HG02798 (cell line): ENCODE measurements around the gene RPAP2.
"Not testable (repeated sequence)": the region's sequence is repeated elsewhere in the genome, so short reads cannot be mapped to it uniquely, and the experiment has no call there.

Source experiments
- ATAC-seq: cut with Tn5 transposase; IDR thresholded peaks from one replicate; pipeline ENCODE4 v1.9.1; 2021; ENCODE audit warnings: mild to moderate bottlenecking; ENCODE audit not compliant: unreplicated experiment, poor library complexity

Gene RPAP2

DNA sequence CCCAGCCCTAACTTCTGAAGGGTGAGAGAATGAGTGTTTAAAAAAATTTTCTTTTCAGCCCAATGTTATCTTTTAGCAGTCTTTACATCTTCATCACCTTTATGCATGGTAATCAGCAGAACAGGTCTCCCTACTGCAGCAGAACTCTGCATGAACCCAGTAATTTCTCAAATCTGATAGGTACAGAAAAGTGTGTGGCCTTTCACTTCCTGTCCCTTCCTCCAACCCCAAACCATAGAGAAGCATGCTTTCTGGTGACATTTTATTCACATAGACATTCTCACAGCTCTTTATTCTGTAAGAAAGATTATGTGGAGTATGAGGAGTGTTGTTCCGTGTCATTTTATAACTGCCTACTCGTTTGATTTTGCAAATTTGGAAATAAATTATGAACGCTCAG is 68.6 kb downstream of the RPAP2 start:
- ATAC-seq = peak; percentile 69

DNA sequence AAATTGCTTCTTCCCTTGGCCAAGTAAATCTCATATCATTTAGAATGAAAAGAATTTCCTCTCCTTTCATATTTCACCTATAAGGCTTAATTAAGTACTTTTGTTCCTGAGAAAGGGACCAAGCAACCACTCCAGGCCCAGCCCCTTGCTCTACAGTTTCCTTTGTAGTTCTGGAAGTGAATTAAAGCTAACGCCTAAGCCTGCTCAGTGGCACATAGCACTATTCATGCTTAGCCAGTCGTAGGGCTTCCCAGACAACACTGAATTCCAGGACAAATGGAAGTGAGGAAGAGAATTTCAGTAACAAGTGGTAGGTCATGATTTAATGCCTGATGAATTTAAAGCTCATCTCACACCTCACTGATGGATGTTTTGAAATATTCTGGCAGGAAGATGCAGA is 73.3 kb downstream of the RPAP2 start:
- no peak for ATAC-seq

DNA sequence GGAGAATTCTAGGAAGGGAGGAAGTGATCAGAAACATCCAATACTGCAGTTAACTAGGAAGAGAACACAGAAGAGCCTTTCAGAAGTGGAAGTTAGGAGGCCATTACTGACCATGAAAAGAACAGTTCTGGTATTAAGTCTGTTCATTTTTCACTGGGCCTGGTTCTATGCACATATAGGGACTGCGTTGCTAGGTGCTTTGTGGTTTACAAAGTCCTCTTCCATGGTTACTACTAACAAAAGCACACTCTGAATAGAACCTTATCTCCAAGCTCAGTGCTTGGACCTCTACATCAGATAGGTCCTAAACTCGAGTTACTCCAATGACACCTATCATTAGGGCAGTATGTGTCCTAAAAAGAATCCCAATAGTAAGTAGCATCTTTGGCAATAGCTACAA is 75.4 kb downstream of the RPAP2 start:
- no peak for ATAC-seq

DNA sequence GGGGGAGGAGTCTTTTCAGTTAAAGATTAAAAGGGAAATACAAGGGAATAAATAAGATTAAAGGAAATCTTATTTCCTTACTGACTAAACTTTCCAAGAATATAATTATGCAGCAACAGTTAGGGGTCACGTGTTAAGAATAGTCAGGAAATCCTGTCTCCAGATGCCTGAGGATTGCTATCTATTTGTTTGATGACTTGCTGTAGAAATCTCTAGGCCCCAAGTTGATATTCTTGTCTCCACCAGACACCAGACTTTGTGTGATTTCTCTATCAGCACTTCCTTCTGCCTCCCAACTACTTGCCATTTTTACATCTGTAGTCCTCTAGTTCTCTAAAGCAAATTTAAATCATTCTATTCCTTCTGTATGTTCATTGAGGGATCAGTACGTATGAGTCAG is 77.5 kb downstream of the RPAP2 start:
- ATAC-seq = no peak

DNA sequence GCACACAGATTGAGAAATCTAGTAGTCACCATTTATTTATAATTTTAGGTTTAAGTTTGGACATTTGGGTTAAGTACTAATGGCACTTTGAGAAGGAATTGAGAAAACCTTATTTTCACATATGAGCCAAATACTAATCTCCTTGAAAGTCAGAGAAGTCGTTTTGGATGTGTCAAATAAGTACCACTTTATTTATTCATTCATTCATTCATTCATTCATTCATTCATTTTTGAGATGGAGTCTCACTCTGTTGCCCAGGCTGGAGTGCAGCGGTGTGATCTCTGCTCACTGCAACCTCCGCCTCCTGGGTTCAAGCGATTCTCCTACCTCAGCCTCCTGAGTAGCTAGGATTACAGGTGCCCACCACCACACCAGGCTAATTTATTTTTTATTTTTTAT is 79.1 kb downstream of the RPAP2 start:
- not testable (repeated sequence) for ATAC-seq

DNA sequence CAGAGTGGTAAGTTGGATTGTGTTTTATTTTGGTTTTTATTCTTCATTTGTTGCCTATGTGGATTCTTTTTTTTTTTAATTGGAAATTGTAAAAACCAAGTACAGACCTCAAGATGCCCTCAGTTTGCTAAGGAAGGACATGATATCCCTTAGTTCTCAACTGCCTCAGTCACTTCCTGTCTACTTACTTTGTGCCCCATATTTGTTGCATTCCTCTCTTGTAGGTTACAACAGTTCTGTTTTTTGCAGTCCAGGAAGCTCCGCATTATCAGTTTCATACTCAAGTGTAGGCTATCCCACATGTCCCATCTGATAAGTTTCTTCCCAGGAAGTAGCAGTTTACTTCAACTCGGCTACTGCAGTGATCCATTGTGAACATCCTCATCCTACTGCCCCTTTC is 82.0 kb downstream of the RPAP2 start:
- ATAC-seq = no peak

DNA sequence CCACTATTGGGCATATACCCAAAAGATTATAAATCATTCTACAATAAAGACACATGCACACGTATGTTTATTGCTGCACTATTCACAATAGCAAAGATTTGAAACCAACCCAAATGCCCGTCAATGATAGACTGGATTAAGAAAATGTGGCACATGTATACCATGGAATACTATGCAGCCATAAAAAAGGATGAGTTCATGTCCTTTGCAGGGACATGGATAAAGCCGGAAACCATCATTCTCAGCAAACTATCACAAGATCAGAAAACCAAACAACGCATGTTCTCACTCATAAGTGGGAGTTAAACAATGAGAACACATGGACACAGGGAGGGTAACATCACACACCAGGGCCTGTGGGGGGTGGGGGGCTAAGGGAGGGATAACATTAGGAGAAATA is 95.1 kb downstream of the RPAP2 start:
- ATAC-seq = not testable (repeated sequence)

DNA sequence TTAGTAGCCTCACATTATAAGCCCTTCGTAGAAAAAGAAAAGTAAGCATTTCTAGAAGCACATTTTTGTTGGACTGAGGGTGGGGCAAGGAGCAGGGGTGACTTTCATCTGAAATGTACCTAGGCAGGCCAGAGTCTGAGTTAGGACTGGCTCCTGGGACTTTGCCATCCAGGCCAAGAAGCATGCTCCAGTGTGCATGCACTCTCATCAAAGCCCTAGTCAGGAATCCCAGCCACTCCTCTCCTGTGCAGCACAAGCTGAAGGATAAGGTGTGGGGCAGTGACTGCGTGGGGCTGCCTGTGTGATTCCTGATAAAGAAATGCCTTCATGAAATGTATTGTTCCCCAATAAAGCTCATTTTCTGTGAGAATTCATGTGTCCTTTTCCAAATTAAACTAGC is 99.7 kb downstream of the RPAP2 start:
- no peak for ATAC-seq

DNA sequence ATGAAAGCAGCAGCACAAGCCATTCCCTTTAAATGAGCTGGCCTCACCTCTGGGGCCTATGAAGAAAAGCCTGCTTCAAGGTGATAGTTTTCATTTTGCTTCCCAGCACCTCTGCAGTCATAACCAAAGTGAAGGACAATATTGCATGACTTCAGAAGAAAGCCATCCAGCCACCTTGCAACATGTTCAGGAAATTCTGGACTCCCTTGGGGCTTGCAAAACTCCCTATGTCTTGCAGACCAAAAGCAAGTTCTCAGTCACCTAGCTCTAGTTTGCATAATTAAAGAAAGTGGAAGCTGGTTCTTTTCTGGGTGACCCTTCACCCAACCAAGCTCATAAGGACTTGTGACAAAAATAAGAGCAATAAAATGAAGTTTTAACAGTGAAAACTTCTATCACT is 100.2 kb downstream of the RPAP2 start:
- ATAC-seq = peak; percentile 85

DNA sequence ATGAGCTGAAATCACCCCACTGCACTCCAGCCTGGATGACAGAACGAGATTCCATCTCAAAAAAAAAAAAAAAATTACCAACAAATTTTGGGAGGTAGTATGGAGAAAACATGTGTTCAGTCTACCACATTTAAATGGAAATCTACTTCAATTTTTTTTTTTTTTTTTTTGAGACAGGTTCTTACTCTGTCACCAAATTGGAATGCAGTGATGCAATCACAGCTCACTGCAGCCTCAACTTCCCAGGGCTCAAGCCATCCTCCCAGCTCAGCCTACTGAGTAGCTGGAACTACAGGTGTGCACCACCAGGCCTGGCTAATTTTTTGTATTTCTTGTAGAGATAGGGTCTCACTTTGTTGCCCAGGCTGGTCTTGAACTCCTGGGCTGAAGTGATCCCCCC is 105.8 kb downstream of the RPAP2 start:
- no peak for ATAC-seq

DNA sequence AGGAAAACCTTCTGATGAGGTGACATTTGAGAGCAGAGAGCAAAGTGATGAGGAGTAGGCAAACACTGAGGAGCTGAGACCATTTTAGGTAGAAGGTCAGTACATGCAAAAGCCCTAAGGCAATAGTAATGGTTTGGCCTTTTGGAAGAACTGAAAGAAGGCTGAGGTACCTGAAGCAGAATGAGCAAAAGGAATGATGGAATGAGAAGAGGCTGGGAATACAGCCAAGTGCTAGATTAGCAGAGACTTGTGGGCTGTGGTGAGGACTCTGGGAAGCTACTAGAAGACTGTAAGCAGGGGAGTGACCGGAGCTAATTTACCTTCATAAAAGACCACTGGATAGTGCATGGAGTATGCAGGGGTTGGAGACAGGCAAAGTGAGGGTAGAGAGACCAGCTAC is 110.0 kb downstream of the RPAP2 start:
- no peak for ATAC-seq

DNA sequence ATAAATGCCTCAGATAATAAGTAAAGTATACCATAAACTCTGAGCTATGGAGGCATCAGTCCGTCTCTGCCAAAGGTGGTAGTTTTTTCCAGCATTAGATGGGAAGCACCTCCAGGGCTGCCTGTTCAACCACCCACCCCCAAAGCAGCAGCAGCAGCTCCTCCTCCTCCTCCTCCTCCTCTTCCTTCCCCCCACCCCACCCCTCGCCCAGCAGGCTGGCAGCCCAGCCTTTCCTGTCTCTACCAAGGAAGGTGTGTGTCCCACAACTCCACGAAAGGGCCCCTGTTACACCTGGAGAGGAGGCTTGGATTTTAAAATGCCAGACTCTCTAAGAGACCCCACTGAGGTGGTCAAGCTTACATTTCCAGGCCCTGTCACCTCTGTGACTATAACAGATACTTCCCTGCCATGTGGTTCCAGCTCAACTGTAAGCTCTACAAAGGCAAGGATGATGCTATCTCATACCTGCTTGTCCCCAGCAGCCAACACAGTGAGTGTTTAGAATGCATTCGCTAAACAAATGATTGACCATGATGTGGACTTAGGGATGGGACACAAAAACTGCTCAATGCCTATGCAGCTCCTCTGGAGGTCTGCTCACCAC is 111.2 kb downstream of the RPAP2 start:
- ATAC-seq = no peak

DNA sequence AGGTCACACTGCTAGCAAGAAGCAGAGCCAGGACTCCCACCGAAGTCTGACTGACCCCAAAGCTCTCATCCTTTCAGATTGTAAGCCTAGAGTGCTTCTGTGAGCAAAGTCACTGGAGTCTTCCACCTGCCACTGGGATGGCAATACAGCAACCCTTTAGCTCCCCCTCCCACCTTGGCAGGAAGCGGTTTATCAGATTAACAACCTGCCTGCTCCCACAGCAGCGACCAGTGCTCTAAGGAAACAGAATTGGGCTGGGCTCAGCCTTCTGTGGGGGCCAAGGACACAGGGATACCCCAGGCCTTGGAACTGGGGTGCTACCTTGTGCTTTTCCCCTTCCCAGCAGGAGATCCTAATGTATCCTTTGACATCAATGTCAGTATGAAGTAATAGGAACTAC is 111.8 kb downstream of the RPAP2 start:
- no peak for ATAC-seq

DNA sequence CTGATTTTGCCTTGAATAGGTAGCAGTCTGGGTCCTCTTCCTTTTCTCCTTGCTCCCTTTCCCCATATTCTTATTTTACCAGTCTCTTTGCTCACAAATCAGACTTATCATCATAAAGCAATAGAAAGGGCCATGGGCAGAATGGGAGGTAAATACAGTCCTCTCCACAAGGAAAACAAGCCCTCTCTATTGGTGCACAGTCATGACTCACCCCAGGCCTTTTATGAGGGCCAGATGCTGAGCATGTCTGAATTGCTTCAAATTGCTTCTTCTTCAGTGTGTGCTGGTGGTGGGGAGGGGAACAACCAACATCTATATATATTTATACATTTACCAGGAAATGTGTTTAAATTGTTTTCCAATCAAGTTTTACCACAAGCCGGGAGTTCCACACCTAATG is 112.7 kb downstream of the RPAP2 start:
- ATAC-seq = no peak

DNA sequence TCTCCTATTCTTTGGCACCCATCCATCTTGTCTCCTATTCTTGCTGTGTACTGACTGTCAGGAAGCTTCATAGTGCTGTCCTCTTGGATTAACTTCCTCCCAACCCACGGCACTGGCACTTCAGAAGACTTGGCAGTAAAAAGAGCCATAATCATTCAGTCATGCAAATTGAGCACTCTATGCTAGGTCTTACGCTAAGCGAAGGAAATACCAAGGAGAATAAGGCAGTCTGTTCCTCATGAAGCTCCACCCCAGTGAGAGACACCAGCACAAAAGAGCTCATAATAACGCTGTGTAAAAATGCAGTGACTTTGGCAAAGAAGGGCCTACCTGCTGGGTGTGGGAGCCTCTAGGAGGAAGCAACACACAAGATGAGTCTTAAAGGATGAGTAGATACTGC is 120.8 kb downstream of the RPAP2 start:
- no peak for ATAC-seq

DNA sequence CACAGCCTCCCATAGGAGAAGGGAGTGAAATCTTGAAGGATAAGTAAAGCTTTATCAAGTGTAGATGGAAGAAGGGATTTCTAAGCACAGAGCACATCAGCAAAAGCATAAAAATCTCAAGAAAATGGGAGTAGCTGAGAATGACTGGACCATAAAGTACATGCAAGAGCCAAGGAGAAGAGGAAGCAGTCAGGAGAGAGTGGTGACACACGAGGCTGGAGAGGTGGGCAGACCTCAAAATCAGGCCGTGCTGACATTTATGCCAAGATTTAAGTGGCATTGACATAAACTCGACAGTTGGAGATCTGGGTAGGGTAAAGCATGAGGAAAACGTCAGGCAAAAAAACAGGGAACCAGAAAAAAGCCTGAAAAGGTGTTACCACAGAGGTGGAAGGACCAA is 125.5 kb downstream of the RPAP2 start:
- ATAC-seq = no peak

DNA sequence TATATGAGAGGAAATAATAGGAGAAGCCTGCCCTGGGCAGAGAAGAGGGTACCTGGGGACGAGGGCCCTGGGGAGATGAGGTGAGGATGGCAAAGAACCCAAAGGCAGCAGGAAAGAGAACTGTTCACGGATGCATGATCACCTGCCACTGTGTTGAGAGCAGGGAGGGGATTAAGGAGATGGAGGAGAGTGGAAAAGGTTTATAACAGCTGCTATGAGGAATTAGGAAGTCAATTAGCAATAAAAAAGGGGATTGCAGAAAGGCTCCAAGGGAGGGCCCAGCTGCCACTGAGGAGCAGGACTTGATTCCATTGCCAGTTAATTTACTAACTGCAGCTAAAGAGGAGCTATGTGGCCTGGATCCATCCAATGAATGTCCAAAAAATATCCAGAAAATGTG is 126.8 kb downstream of the RPAP2 start:
- no peak for ATAC-seq

DNA sequence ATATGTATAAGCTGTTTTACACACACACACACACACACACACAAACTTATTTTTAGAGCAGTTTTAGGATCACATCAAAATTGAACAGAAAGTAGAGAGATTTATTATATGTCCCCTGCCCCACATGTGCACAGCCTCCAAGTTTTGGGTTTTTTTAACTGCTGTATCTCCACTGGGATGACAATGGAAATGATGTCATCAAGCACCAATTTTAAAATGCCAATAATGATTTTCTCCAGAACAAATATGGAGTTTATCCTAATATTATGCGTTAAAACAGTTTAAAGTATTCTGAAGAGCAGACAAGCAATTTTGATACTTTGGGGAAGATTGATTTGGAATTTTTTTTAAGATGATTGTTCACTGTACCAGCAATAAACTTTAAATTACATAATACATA is 131.2 kb downstream of the RPAP2 start:
- no peak for ATAC-seq

DNA sequence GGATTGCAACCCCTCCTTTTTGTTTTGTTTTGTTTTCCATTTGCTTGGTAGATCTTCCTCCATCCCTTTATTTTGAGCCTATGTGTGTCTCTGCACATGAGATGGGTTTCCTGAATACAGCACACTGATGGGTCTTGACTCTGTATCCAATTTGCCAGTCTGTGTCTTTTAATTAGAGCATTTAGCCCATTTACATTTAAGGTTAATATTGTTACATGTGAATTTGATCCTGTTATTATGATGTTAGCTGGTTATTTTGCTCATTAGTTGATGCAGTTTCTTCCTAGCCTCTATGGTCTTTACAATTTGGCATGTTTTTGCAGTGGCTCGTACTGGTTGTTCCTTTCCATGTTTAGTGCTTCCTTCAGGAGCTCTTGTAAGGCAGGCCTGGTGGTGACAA is 135.7 kb downstream of the RPAP2 start:
- ATAC-seq = not testable (repeated sequence)

DNA sequence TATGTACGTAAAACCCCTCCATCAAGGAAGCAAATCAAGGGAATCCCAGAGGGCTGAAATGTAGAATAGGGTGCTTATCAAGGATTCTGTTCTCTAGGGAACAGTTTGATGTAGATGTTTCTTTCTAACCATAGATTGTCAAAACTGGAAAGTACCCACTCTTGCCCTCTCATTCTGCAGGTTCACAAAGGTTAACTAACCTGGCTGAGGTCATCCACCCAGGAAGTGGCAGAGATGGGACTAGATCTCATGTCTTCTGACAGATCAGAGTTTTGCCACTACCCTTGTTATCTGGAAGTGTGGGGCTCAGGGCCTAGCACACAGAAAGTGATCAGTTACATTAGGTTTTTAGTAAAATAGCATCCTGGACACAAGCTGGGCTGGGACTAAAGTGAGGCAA is 140.4 kb downstream of the RPAP2 start:
- no peak for ATAC-seq

DNA sequence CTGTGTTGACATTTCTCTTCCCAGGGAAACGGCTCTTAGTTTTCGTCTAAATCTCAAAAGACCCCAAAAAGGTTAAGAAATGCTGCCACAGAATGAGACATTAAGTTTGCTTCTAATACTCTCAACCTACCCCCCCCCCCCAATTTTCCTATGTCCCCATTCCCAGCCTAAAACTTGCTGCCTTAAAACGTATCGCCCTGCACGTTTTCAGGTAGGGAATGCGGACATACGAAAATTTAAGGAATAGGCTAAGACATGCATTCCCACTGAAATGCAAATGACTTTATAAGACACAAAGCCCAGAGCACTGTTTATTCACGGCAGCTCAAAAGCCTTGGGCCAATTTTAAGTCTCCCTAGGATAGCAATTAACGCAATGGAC is 142.4 kb downstream of the RPAP2 start:
- ATAC-seq = no peak

DNA sequence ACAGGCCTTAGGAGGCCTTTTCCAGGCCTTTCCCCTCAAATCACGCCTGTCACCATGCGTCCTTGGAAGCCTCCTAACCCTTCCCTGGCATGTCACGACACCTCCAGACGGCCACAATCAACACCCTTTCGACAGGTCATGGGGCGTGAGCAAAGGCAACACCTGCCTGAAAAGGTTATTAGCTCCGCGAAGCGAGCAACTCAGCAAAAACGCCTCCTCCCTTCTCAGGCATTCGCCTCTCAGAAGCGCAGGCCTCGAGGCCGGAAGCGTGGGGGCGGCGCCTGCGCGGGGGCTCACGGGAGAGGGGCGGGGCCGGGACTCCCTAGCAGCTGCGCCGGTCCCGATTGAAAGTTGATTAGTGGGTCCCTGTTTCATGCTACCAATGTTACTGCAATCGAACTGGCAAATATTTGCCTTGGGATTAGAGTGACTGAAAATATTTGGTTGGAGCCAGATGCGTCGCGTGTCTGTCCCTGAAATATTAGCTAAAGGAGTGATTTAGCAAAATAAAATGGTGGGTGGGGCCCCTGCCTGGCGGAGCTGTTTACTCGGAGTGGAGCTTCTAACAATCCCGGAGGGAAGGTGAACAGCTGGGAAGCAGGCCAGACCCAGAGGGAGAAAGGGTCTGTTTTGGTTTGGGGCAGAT is 143.0 kb downstream of the RPAP2 start:
- ATAC-seq = no peak

DNA sequence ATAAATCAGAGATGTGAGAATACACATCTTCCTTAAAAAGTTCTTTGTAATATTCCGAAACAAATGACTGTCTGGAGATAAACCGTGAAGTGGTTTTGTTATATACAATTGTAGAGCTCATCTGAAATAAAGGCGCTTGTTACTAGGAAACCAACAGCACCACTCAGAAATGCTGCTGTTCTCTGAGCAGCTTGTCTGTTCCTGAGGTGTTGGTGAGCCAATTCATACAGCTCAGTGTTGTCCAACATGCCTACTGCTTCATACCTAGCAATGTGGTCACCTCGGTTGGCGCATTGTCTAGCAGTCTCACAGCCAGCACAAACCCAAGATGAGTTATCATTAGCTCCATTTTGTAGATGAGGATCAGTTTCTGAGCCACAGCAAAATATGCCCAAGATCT is 143.5 kb downstream of the RPAP2 start:
- ATAC-seq = no peak
